Parathyroid adenoma (tissue), 2 donors: ENCODE data around the gene UGT1A7.
"Not testable (repeated sequence)": the region's sequence is repeated elsewhere in the genome, so short reads cannot be mapped to it uniquely, and the experiment has no call there.

Source experiments
- H2AFZ ChIP-seq: fragments of 300-600 bp; sonication (generic); one replicate; pipeline ENCODE4 v1.7.0; 2017; ENCODE audit warnings: antibody characterized with exemption, mild to moderate bottlenecking
- H3K27ac ChIP-seq: fragments of 300-600 bp; sonication (generic); one replicate; pipeline ENCODE4 v1.7.0; 2017
- H3K27me3 ChIP-seq: fragments of 300-600 bp; sonication (generic); one replicate; pipeline ENCODE4 v1.7.0; 2017; ENCODE audit warnings: low read length; ENCODE audit not compliant: control insufficient read depth, insufficient read depth
- H3K36me3 ChIP-seq: fragments of 300-600 bp; sonication (generic); one replicate; pipeline ENCODE4 v1.7.0; 2017; ENCODE audit warnings: low read length; ENCODE audit not compliant: control insufficient read depth, insufficient read depth
- H3K4me1 ChIP-seq: fragments of 300-600 bp; sonication (generic); one replicate; pipeline ENCODE4 v1.7.0; 2017; ENCODE audit warnings: control low read depth
- H3K4me2 ChIP-seq: fragments of 300-600 bp; sonication (generic); one replicate; pipeline ENCODE4 v1.7.0; 2017; ENCODE audit warnings: low read length
- H3K4me3 ChIP-seq: fragments of 300-600 bp; sonication (generic); one replicate; pipeline ENCODE4 v1.7.0; 2017; ENCODE audit warnings: low read depth, low read length
- H3K79me2 ChIP-seq: fragments of 300-600 bp; sonication (generic); one replicate; pipeline ENCODE4 v1.7.0; 2017; ENCODE audit warnings: control low read depth
- H3K9ac ChIP-seq: fragments of 300-600 bp; sonication (generic); one replicate; pipeline ENCODE4 v1.7.0; 2017; ENCODE audit warnings: mild to moderate bottlenecking
- H3K9me3 ChIP-seq: fragments of 300-600 bp; sonication (generic); one replicate; pipeline ENCODE4 v1.7.0; 2017; ENCODE audit warnings: low read length; ENCODE audit not compliant: control insufficient read depth
- CTCF ChIP-seq: fragments of 300-600 bp; sonication (generic); IDR thresholded peaks from one replicate; pipeline ENCODE4 v1.7.0; 2017; ENCODE audit warnings: antibody characterized with exemption, mild to moderate bottlenecking
- donor health status: primary hyperparathyroidism.

The UGT1A7 gene

GRCh38 chr2:233699424-233700027 lies 17.8 kb downstream of the UGT1A7 start:
- H3K79me2 ChIP-seq, result no peaks in the 10 kb centered on the region
- H3K27ac ChIP-seq, result no peak overlapping the region
- H3K9me3 ChIP-seq, result no peaks in the 10 kb centered on the region
- H3K4me3 ChIP-seq, result no peak overlapping the region
- H3K36me3 ChIP-seq, result no peaks in the 10 kb centered on the region
- no peak overlapping the region for H2AFZ ChIP-seq
- H3K27me3 ChIP-seq, result no peaks in the 10 kb centered on the region
- H3K4me1 ChIP-seq, result peaks cover 5% of the 10 kb centered on the region
- peak overlapping the region; percentile 20 for H3K4me2 ChIP-seq
- TF ChIP-seq CTCF, result no peak
- H3K9ac ChIP-seq, result no peak overlapping the region

- peak overlapping the region; percentile 42 for H3K4me2 ChIP-seq
- H3K4me3 ChIP-seq, result no peak overlapping the region
- TF ChIP-seq CTCF, result no peak
- H3K4me1 ChIP-seq, result peaks cover 5% of the 10 kb centered on the region
- no peak overlapping the region for H2AFZ ChIP-seq
- H3K36me3 ChIP-seq, result no peaks in the 10 kb centered on the region
- H3K9ac ChIP-seq, result no peak overlapping the region
- no peaks in the 10 kb centered on the region for H3K27me3 ChIP-seq
- H3K9me3 ChIP-seq, result no peaks in the 10 kb centered on the region
- H3K27ac ChIP-seq, result no peak overlapping the region
- no peaks in the 10 kb centered on the region for H3K79me2 ChIP-seq
These were observed 18.4 kb downstream of the UGT1A7 start for GRCh38 chr2:233700028-233700635.

- not testable (repeated sequence) for H3K4me2 ChIP-seq, H3K4me1 ChIP-seq, H3K27me3 ChIP-seq, H2AFZ ChIP-seq, H3K27ac ChIP-seq, H3K79me2 ChIP-seq, H3K9me3 ChIP-seq, H3K36me3 ChIP-seq, H3K9ac ChIP-seq, H3K4me3 ChIP-seq
These were observed 19.1 kb downstream of the UGT1A7 start for GRCh38 chr2:233700842-233701241.

- TF ChIP-seq CTCF, result no peak
- no peaks in the 10 kb centered on the region for H3K36me3 ChIP-seq
- no peak overlapping the region for H3K9ac ChIP-seq
- H3K79me2 ChIP-seq, result no peaks in the 10 kb centered on the region
- no peaks in the 10 kb centered on the region for H3K27me3 ChIP-seq
- no peaks in the 10 kb centered on the region for H3K9me3 ChIP-seq
- no peak overlapping the region for H3K27ac ChIP-seq
- no peak overlapping the region for H3K4me3 ChIP-seq
- no peak overlapping the region for H2AFZ ChIP-seq
- no peak overlapping the region for H3K4me2 ChIP-seq
- peaks cover 5% of the 10 kb centered on the region for H3K4me1 ChIP-seq
These were observed 20.5 kb downstream of the UGT1A7 start for GRCh38 chr2:233702238-233702637.

GRCh38 chr2:233705911-233706506 lies 24.3 kb downstream of the UGT1A7 start:
- no peaks in the 10 kb centered on the region for H3K27me3 ChIP-seq
- TF ChIP-seq CTCF, result no peak
- no peak overlapping the region for H3K27ac ChIP-seq
- no peaks in the 10 kb centered on the region for H3K4me1 ChIP-seq
- no peaks in the 10 kb centered on the region for H3K36me3 ChIP-seq
- no peaks in the 10 kb centered on the region for H3K9me3 ChIP-seq
- H2AFZ ChIP-seq, result no peak overlapping the region
- no peak overlapping the region for H3K4me3 ChIP-seq
- no peak overlapping the region for H3K9ac ChIP-seq
- H3K79me2 ChIP-seq, result no peaks in the 10 kb centered on the region
- H3K4me2 ChIP-seq, result peak overlapping the region; percentile 18
